ENCODE data around the gene RNF2. TPM values are rescaled to one million over a fixed set of nuclear protein-coding genes. Genes with fewer than 3 reads are reported as not detected.

RNF2 gene
- total and polyA plus RNA-seq, 2 of the 13 experiments (the other 11 are each of a cell fraction or from before 2014, with no cell fraction given), result 19.3 to 21.7 TPM

- Histone ChIP-seq H2AFZ (ENCODE audit: low read length) (no peak overlapping the region), H3K9ac (ENCODE audit: insufficient read depth, low read depth, low read length) (no peak overlapping the region), H3K27me3 (ENCODE audit: control insufficient read depth in 1 of 2, insufficient read depth in 2 of 2, low read length in 2 of 2) (no peaks in the 10 kb centered on the region), H3K4me2 (ENCODE audit: low read depth, low read length) (no peak overlapping the region), H3K36me3 (replicated peaks in 1 of 2; ENCODE audit: control insufficient read depth in 1 of 2, insufficient read depth in 2 of 2, low read length in 2 of 2) (no peaks in the 10 kb centered on the region), H3K79me2 (ENCODE audit: insufficient read depth, low read length) (no peaks in the 10 kb centered on the region), H4K20me1 (ENCODE audit: insufficient read depth, low read length) (no peaks in the 10 kb centered on the region), H3K4me1 (ENCODE audit: insufficient read depth, low read length) (no peaks in the 10 kb centered on the region), H3K27ac (ENCODE audit: extremely low read length, insufficient read depth, low read length) (no peak overlapping the region), H3K9me3 (ENCODE audit: low read length) (no peaks in the 10 kb centered on the region), H3K4me3 (replicated peaks in 1 of 3; ENCODE audit: insufficient read depth in 1 of 3, low read depth in 2 of 3, low read length in 3 of 3) (no peak overlapping the region)
- POLR2A ChIA-PET, result no interaction called here
- FAIRE-seq, result no peak
- ATAC-seq, result no peak
- in situ Hi-C loops (cut with HindIII; ENCODE audit: extremely low pct_ligation_motif_present, low pct_unique_long_range_greater_than_20kb) (no loop called here), intact Hi-C loops (cut with micrococcal nuclease; ENCODE audit: unreplicated experiment) (no loop called here)
- CTCF ChIA-PET (ENCODE audit: low intra/inter-chr PET ratio, low total read pairs), result no interaction called here
- no peak for TF ChIP-seq ZSCAN20 (CRISPR knock-in tag; IDR thresholded peaks at IDR 0.05; ENCODE audit: borderline replicate concordance)
- TF ChIP-seq TAF1 (CRISPR knock-in tag; IDR thresholded peaks at IDR 0.05), result no peak
- no peak for TF ChIP-seq CEBPZ (IDR thresholded peaks at IDR 0.05; ENCODE audit: low read length)
- no peak for TF ChIP-seq ZFP37 (CRISPR knock-in tag; IDR thresholded peaks at IDR 0.05; ENCODE audit: borderline replicate concordance)
- 49% methylated on average over 3 of the region's 3 CpGs for WGBS (ENCODE audit: low lambda C conversion rate)
- DNase-seq (ENCODE audit: low spot score), result no peak
- BruUV-seq (replicated peaks), result no TSS peak
These were observed 11.7 kb upstream of the RNF2 start for GRCh38 chr1:185033686-185034085.

GRCh38 chr1:185035258-185035657, 10.1 kb upstream of the RNF2 start:
- no peak overlapping the region for H3K4me3 ChIP-seq (replicated peaks in 1 of 3; ENCODE audit: insufficient read depth in 1 of 3, low read depth in 2 of 3, low read length in 3 of 3)
- no peaks in the 10 kb centered on the region for H3K9me3 ChIP-seq (ENCODE audit: low read length)
- H2AFZ ChIP-seq (ENCODE audit: low read length), result no peak overlapping the region
- DNase-seq (ENCODE audit: low spot score), result no peak
- no peak for FAIRE-seq
- no peaks in the 10 kb centered on the region for H3K27me3 ChIP-seq (ENCODE audit: control insufficient read depth in 1 of 2, insufficient read depth in 2 of 2, low read length in 2 of 2)
- CTCF ChIA-PET (ENCODE audit: low intra/inter-chr PET ratio, low total read pairs), result no interaction called here
- peak; percentile 91 for TF ChIP-seq MNT (IDR thresholded peaks at IDR 0.05)
- TF ChIP-seq E2F2 (CRISPR knock-in tag; IDR thresholded peaks at IDR 0.05; ENCODE audit: borderline replicate concordance), result no peak
- H4K20me1 ChIP-seq (ENCODE audit: insufficient read depth, low read length), result no peaks in the 10 kb centered on the region
- no peaks in the 10 kb centered on the region for H3K79me2 ChIP-seq (ENCODE audit: insufficient read depth, low read length)
- H3K9ac ChIP-seq (ENCODE audit: insufficient read depth, low read depth, low read length), result no peak overlapping the region
- intact Hi-C loops (cut with micrococcal nuclease; ENCODE audit: unreplicated experiment) (no loop called here), in situ Hi-C loops (cut with HindIII; ENCODE audit: extremely low pct_ligation_motif_present, low pct_unique_long_range_greater_than_20kb) (no loop called here)
- 0% methylated on average over 1 of the region's 1 CpG for WGBS (ENCODE audit: low lambda C conversion rate)
- no TSS peak for BruUV-seq (replicated peaks)
- H3K36me3 ChIP-seq (replicated peaks in 1 of 2; ENCODE audit: control insufficient read depth in 1 of 2, insufficient read depth in 2 of 2, low read length in 2 of 2), result no peaks in the 10 kb centered on the region
- no peak overlapping the region for H3K27ac ChIP-seq (ENCODE audit: extremely low read length, insufficient read depth, low read length)
- no peak overlapping the region for H3K4me2 ChIP-seq (ENCODE audit: low read depth, low read length)
- H3K4me1 ChIP-seq (ENCODE audit: insufficient read depth, low read length), result no peaks in the 10 kb centered on the region
- no peak for ATAC-seq
- POLR2A ChIA-PET, result no interaction called here

Data from HepG2 (cell line).